Measurements from ENCODE around the gene TOMT. TPM values are rescaled to one million over a fixed set of nuclear protein-coding genes. Genes with fewer than 3 reads are reported as not detected.

Gene TOMT
- total RNA-seq, 2 donors from 2014 or later, result not detected

GRCh38 chr11:72066855-72067254 lies 38.9 kb upstream of the TOMT start:
- no peak overlapping the region for H3K27ac ChIP-seq (ENCODE audit: low read depth, low read length)
- peaks cover 28% of the 10 kb centered on the region for H3K36me3 ChIP-seq (ENCODE audit: control insufficient read depth, insufficient read depth, low read length)
- H3K9me3 Mint-ChIP-seq, result no peaks in the 10 kb centered on the region
- H3K9ac ChIP-seq (ENCODE audit: extremely low read depth, low read length, poor library complexity, severe bottlenecking), result no peak overlapping the region
- no peak overlapping the region for H3K4me3 Mint-ChIP-seq
- peaks cover 17% of the 10 kb centered on the region for H3K36me3 Mint-ChIP-seq (ENCODE audit: low read depth)
- no peak overlapping the region for H3K27ac Mint-ChIP-seq
- peaks cover 37% of the 10 kb centered on the region for H3K4me1 Mint-ChIP-seq
- H3K9me3 ChIP-seq (ENCODE audit: control insufficient read depth, low read length), result no peaks in the 10 kb centered on the region
- H3K4me1 ChIP-seq (ENCODE audit: control insufficient read depth, insufficient read depth, low read length), result peaks cover 6% of the 10 kb centered on the region
- TF ChIP-seq CTCF (conservative IDR thresholded peaks at IDR 0.05), result no peak
- DNase-seq, result no peak
- H3K27me3 Mint-ChIP-seq (ENCODE audit: insufficient read depth), result no peaks in the 10 kb centered on the region
- no peaks in the 10 kb centered on the region for H3K27me3 ChIP-seq (ENCODE audit: control insufficient read depth, insufficient read depth, low read length, poor library complexity, severe bottlenecking)
- no peak overlapping the region for H3K4me3 ChIP-seq (ENCODE audit: low read length)

GRCh38 chr11:72067266-72067665 lies 38.5 kb upstream of the TOMT start:
- no peak overlapping the region for H3K9ac ChIP-seq (ENCODE audit: extremely low read depth, low read length, poor library complexity, severe bottlenecking)
- no peak overlapping the region for H3K27ac ChIP-seq (ENCODE audit: low read depth, low read length)
- H3K4me1 ChIP-seq (ENCODE audit: control insufficient read depth, insufficient read depth, low read length), result peaks cover 6% of the 10 kb centered on the region
- H3K4me3 ChIP-seq (ENCODE audit: low read length), result no peak overlapping the region
- Mint-ChIP-seq H3K27ac (no peak overlapping the region), H3K4me3 (no peak overlapping the region), H3K9me3 (no peaks in the 10 kb centered on the region), H3K4me1 (peaks cover 41% of the 10 kb centered on the region), H3K27me3 (ENCODE audit: insufficient read depth) (no peaks in the 10 kb centered on the region), H3K36me3 (ENCODE audit: low read depth) (peaks cover 13% of the 10 kb centered on the region)
- H3K27me3 ChIP-seq (ENCODE audit: control insufficient read depth, insufficient read depth, low read length, poor library complexity, severe bottlenecking), result no peaks in the 10 kb centered on the region
- TF ChIP-seq CTCF (conservative IDR thresholded peaks at IDR 0.05), result no peak
- H3K36me3 ChIP-seq (ENCODE audit: control insufficient read depth, insufficient read depth, low read length), result peaks cover 24% of the 10 kb centered on the region
- no peaks in the 10 kb centered on the region for H3K9me3 ChIP-seq (ENCODE audit: control insufficient read depth, low read length)
- DNase-seq, result no peak

- H3K27ac Mint-ChIP-seq, result peak overlapping the region; percentile 28
- Histone ChIP-seq H3K4me3 (ENCODE audit: low read length) (no peak overlapping the region), H3K27ac (ENCODE audit: low read depth, low read length) (no peak overlapping the region), H3K36me3 (ENCODE audit: control insufficient read depth, insufficient read depth, low read length) (peaks cover 20% of the 10 kb centered on the region), H3K27me3 (ENCODE audit: control insufficient read depth, insufficient read depth, low read length, poor library complexity, severe bottlenecking) (no peaks in the 10 kb centered on the region), H3K4me1 (ENCODE audit: control insufficient read depth, insufficient read depth, low read length) (peaks cover 6% of the 10 kb centered on the region), H3K9ac (ENCODE audit: extremely low read depth, low read length, poor library complexity, severe bottlenecking) (no peak overlapping the region), H3K9me3 (ENCODE audit: control insufficient read depth, low read length) (no peaks in the 10 kb centered on the region)
- no peak for DNase-seq
- peaks cover 45% of the 10 kb centered on the region for H3K4me1 Mint-ChIP-seq
- no peaks in the 10 kb centered on the region for H3K27me3 Mint-ChIP-seq (ENCODE audit: insufficient read depth)
- H3K36me3 Mint-ChIP-seq (ENCODE audit: low read depth), result peaks cover 10% of the 10 kb centered on the region
- no peak for TF ChIP-seq CTCF (conservative IDR thresholded peaks at IDR 0.05)
- no peak overlapping the region for H3K4me3 Mint-ChIP-seq
- no peaks in the 10 kb centered on the region for H3K9me3 Mint-ChIP-seq
Observed at GRCh38 chr11:72067676-72068075, 38.0 kb upstream of the TOMT start.

Data from endodermal cell (in vitro differentiated cells).